AG04449 (cell line): ENCODE data around the gene DHODH.
"Not testable (repeated sequence)": the region's sequence is repeated elsewhere in the genome, so short reads cannot be mapped to it uniquely, and the experiment has no call there.

Experiments used
- CTCF ChIA-PET: fragments of 350-600 bp; formaldehyde crosslinking; extraction: SDS; loops from one replicate; lab custom pipeline; 2021; ENCODE audit warnings: antibody characterized with exemption; lab: Yijun Ruan, JAX
- POLR2A ChIA-PET: fragments of 400-600, 350-600 bp; formaldehyde crosslinking; extraction: SDS; loops from one replicate; lab custom pipeline; 2020; ENCODE audit warnings: antibody characterized with exemption, inconsistent platforms; lab: Yijun Ruan, JAX
- DNase-seq: peaks from one replicate; pipeline ENCODE4 v3.0.0-alpha.2; 2010; ENCODE audit warnings: low read depth, low spot score
- H3K4me3 ChIP-seq: 2 replicates; pipeline ENCODE4 v1.5.1; 2011; ENCODE audit warnings: low read depth, mild to moderate bottlenecking, control low read depth, low read length
- TF ChIP-seq, protein P1 (sequence below): IDR thresholded peaks from one replicate; pipeline ENCODE4 v1.5.1; 2011; ENCODE audit warnings: mild to moderate bottlenecking, moderate library complexity, low read length, control low read depth, inconsistent platforms; ENCODE audit not compliant: insufficient read depth; ENCODE audit errors: missing control alignments

The DHODH gene

DNA sequence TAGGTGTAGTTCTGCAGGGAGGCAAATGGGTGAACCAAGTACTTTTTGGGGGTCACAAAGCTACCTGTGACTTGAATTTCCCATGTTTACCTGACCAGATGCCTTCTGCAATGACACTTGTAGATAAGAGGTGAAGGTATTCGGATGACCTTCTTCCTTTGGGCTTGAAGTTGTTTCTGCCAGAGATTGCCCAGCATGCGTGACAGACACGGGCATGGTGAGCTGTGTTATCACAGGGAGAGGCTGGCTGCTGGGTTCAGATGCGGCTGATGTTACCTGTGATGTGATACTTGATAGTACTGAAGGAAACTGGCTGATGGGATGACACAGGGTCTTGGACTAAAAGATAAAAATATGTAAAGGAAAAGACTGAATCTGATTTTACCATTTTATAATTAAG lies 22.4 kb upstream of the DHODH start:
- TF ChIP-seq, protein P1, sequence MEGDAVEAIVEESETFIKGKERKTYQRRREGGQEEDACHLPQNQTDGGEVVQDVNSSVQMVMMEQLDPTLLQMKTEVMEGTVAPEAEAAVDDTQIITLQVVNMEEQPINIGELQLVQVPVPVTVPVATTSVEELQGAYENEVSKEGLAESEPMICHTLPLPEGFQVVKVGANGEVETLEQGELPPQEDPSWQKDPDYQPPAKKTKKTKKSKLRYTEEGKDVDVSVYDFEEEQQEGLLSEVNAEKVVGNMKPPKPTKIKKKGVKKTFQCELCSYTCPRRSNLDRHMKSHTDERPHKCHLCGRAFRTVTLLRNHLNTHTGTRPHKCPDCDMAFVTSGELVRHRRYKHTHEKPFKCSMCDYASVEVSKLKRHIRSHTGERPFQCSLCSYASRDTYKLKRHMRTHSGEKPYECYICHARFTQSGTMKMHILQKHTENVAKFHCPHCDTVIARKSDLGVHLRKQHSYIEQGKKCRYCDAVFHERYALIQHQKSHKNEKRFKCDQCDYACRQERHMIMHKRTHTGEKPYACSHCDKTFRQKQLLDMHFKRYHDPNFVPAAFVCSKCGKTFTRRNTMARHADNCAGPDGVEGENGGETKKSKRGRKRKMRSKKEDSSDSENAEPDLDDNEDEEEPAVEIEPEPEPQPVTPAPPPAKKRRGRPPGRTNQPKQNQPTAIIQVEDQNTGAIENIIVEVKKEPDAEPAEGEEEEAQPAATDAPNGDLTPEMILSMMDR, result no peak
- CTCF ChIA-PET, result no interaction called here
- POLR2A ChIA-PET, result no interaction called here
- H3K4me3 ChIP-seq, result no peak overlapping the region
- no peak for DNase-seq

DNA sequence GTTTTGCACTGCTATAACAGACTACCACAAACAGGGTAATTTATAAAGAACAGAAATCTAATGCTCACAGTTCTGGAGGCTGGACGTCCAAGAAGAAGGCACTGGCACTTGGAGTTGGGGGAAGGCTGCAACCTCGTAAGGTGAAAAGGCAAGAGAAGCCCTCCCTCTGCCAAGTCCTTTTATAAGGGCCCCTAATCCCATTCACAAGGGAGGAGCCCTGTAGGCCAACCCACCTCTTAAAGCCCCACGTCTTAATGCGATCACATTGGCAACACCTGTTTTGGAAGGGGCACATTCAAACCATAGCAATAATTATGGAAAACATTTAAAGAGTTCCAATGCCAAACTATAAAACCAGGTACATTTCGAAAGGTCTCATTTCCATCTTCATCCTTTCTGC lies 13.5 kb upstream of the DHODH start:
- DNase-seq, result no peak
- ChIA-PET CTCF (no interaction called here), POLR2A (no interaction called here)
- H3K4me3 ChIP-seq, result no peak overlapping the region
- TF ChIP-seq, protein P1, result no peak

DNA sequence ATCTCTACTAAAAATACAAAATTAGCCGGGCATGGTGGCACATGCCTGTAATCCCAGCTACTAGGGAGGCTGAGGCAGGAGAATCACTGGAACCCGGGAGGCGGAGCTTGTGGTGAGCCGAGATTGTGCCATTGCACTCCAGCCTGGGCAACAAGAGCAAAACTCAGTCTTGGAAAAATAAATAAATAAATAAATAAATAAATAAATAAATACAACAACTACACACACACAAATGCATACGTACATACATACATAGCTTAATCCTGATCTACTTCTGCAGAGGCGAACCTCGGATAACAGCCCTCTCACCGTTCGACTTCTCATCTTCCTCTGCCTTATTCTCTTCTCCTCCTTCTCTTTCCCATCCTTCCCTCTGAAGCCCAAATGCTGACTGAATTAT lies 11.0 kb upstream of the DHODH start:
- DNase-seq, CTCF ChIA-PET, POLR2A ChIA-PET, H3K4me3 ChIP-seq: not testable (repeated sequence)

DNA sequence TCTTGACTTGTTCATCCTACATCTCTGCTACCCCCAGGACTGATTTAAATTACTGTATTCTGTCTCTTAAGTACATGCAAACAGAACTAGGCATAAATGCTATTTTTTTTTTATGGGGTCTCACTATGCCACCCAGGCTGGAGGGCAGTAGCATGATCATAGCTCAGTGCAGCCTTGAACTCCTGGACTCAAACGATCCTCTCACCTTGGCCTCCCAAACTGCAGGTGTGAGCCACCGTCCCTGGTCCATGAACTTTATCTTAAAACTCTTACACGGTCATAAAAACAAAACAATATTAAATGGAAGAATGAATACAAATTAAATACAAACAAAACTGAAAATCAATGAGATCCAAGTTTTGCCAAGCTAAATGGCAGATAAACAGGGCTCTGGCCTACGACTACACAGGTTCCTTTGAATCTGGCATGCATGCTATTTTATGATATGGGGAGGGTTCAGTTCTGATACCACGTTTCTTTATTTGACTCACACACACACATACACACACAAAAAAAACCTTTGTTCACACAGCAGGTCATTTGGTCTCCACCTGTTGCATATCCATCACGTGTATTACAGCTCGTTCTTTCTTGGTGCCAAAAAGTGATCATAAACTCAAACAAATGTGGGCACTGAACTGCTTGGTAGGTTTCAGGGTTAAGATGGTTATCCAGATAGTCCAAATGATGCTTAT lies 7.2 kb upstream of the DHODH start:
- ChIA-PET POLR2A (no interaction called here), CTCF (interaction anchor here (1.3 kb wide), 1 partner anchor 40 kb away, joined by 4 read pairs; no protein-coding TSS in a partner anchor)
- no peak for DNase-seq
- TF ChIP-seq, protein P1, result no peak
- no peak overlapping the region for H3K4me3 ChIP-seq

DNA sequence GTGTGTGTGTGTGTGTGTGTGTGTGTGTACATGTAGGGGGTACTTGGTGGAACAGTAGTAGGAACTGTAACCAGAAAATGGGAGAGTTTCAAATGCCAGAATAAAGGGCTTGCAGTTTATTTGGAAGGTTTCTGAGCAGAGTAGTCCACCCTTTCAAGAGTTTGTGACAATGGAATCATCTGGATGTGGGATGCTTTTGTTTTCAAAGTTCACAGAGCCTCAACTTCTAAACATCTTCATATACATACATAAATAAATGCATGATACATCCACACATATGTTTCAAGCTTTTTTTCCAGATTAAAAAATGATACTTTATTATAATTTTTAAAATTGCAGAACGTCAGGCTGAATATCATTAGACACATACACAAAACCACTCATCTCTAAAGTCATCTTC lies 5.9 kb upstream of the DHODH start:
- CTCF ChIA-PET, result no interaction called here
- TF ChIP-seq, protein P1, result no peak
- POLR2A ChIA-PET, result no interaction called here
- no peak overlapping the region for H3K4me3 ChIP-seq
- DNase-seq, result no peak

DNA sequence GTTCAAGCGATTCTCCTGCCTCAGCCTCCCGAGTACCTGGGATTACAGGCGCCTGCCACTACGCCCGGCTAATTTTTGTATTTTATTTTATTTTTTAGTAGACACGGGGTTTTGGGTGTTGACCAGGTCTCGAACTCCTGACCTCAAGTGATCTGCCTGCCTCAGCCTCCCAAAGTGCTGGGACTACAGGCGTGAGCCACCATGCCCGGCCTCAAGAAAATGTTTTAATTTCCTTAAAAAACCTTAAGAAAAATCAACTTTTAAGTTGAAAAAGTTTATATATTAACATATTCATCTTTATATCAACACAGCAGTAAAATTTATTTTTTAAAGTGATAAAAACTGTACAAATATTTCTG lies 500 bp upstream of the DHODH start:
- peak overlapping the region; percentile 15 for H3K4me3 ChIP-seq
- POLR2A ChIA-PET, DNase-seq, CTCF ChIA-PET: not testable (repeated sequence)

DNA sequence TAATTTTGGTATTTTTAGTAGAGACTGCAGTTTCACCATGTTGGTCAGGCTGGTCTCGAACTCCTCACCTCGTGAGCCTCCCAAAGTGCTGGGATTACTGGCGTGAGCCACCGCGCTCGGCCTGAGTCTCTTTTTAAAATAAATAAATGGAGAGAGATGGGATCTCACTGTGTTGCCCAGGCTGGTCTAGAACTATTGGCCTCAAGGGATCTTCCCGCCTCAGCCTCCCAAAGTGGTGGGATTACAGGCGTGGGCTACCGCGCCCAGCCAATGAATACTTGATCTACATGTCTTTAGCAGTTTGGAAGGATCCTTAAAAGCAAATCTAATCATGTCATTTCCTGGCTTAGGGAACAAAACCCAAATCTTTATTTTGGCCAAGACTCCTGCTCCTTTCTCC lies 1.2 kb downstream of the DHODH start:
- no peak overlapping the region for H3K4me3 ChIP-seq
- CTCF ChIA-PET, result no interaction called here

More for the DNA sequence above, 1.2 kb downstream of the DHODH start:
- no peak for DNase-seq
- POLR2A ChIA-PET, result no interaction called here
- TF ChIP-seq, protein P1, result no peak
